Stimulated activated CD8-positive, alpha-beta memory T cell treated with anti-CD3 and anti-CD28 coated beads, Interleukin-15, amount 100 ng/mL, for 24 hours (primary cell): ENCODE data around the gene MYOG.

Experiments used
- DNase-seq: peaks from one replicate; pipeline ENCODE4 v3.0.0-alpha.2; 2020; ENCODE audit warnings: low read depth

The MYOG gene

GRCh38 chr1:203072002-203072602, 13.7 kb downstream of the MYOG start:
- no peak for DNase-seq

- no peak for DNase-seq
Observed at GRCh38 chr1:203069030-203069747, 16.6 kb downstream of the MYOG start.

GRCh38 chr1:203066965-203067364, 18.8 kb downstream of the MYOG start:
- DNase-seq: no peak

- DNase-seq: no peak
Observed at GRCh38 chr1:203065986-203066385, 19.8 kb downstream of the MYOG start.

GRCh38 chr1:203065191-203065590, 20.6 kb downstream of the MYOG start:
- no peak for DNase-seq

GRCh38 chr1:203063287-203063686, 22.5 kb downstream of the MYOG start:
- no peak for DNase-seq

- no peak for DNase-seq
Observed at GRCh38 chr1:203060115-203060514, 25.7 kb downstream of the MYOG start.

- DNase-seq: no peak
Observed at GRCh38 chr1:203059485-203059884, 26.3 kb downstream of the MYOG start.

GRCh38 chr1:203058676-203058935, 27.2 kb downstream of the MYOG start:
- no peak for DNase-seq

GRCh38 chr1:203057911-203058675, 27.7 kb downstream of the MYOG start:
- no peak for DNase-seq

- DNase-seq: no peak
Observed at GRCh38 chr1:203056516-203056915, 29.3 kb downstream of the MYOG start.

- no peak for DNase-seq
Observed at GRCh38 chr1:203056012-203056411, 29.8 kb downstream of the MYOG start.

GRCh38 chr1:203055161-203055799, 30.5 kb downstream of the MYOG start:
- DNase-seq: no peak

GRCh38 chr1:203054642-203055041, 31.2 kb downstream of the MYOG start:
- no peak for DNase-seq

- no peak for DNase-seq
Observed at GRCh38 chr1:203054184-203054583, 31.6 kb downstream of the MYOG start.

- DNase-seq: no peak
Observed at GRCh38 chr1:203052601-203053000, 33.2 kb downstream of the MYOG start.

- DNase-seq: no peak
Observed at GRCh38 chr1:203051841-203052324, 33.9 kb downstream of the MYOG start.

GRCh38 chr1:203050826-203051225, 35.0 kb downstream of the MYOG start:
- no peak for DNase-seq

GRCh38 chr1:203049576-203050180, 36.1 kb downstream of the MYOG start:
- DNase-seq: no peak

GRCh38 chr1:203049077-203049476, 36.7 kb downstream of the MYOG start:
- no peak for DNase-seq

GRCh38 chr1:203048555-203049051, 37.2 kb downstream of the MYOG start:
- no peak for DNase-seq

GRCh38 chr1:203048086-203048485, 37.7 kb downstream of the MYOG start:
- DNase-seq: no peak
